WTC11 (cell line): Measurements from ENCODE around the gene ANKRD29. TPM values are rescaled to one million over a fixed set of nuclear protein-coding genes. Genes with fewer than 3 reads are reported as not detected.

Source experiments
- ATAC-seq: fragments of 200-7000 bp; cut with Tn5 transposase; 2 replicates; pipeline ENCODE4 v1.10.0; 2021; ENCODE audit warnings: mild to moderate bottlenecking, moderate library complexity
- CTCF ChIA-PET: fragments of 300-600 bp; sonication (Branson Sonifier 250); formaldehyde crosslinking; loops from one replicate; lab custom pipeline; 2021; ENCODE audit warnings: antibody characterized with exemption; lab: Charles Lee
- POLR2A ChIA-PET: fragments of 350-600 bp; sonication (Branson Sonifier 250); formaldehyde crosslinking; loops from one replicate; lab custom pipeline; 2021; ENCODE audit warnings: antibody characterized with exemption; lab: Charles Lee
- DNase-seq: peaks from one replicate; pipeline ENCODE4 v3.0.0; 2021; ENCODE audit warnings: low spot score
- H3K27ac Mint-ChIP-seq: 2 replicates; pipeline ENCODE4 v1.8.0; 2021; ENCODE audit warnings: mixed read lengths
- H3K27me3 Mint-ChIP-seq: 2 replicates; pipeline ENCODE4 v1.8.0; 2021; ENCODE audit warnings: low read depth, mild to moderate bottlenecking, moderate library complexity, mixed read lengths
- H3K36me3 Mint-ChIP-seq: 2 replicates; pipeline ENCODE4 v1.8.0; 2021; ENCODE audit warnings: mixed read lengths
- H3K4me1 Mint-ChIP-seq: 2 replicates; pipeline ENCODE4 v1.8.0; 2022; ENCODE audit warnings: mixed read lengths
- H3K4me3 Mint-ChIP-seq: 2 replicates; pipeline ENCODE4 v1.8.0; 2021; ENCODE audit warnings: mild to moderate bottlenecking, moderate library complexity, mixed read lengths
- H3K9me3 Mint-ChIP-seq: 2 replicates; pipeline ENCODE4 v1.8.0; 2021; ENCODE audit warnings: mixed read lengths
- AFF4 ChIP-seq: sonication (generic); formaldehyde crosslinking; IDR thresholded peaks from 2 replicates; pipeline ENCODE4 v1.8.1; 2023; ENCODE audit warnings: mild to moderate bottlenecking, missing genetic modification reagents, borderline replicate concordance
- CREB1 ChIP-seq: sonication (generic); formaldehyde crosslinking; IDR thresholded peaks from 2 replicates; pipeline ENCODE4 v1.8.0; 2023; ENCODE audit warnings: mild to moderate bottlenecking, missing genetic modification reagents
- EMX1 ChIP-seq: fragments of 250-450 bp; sonication (Bioruptor Pico); IDR thresholded peaks from 2 replicates; pipeline ENCODE4 v1.8.0; 2021; ENCODE audit warnings: mild to moderate bottlenecking
- GABPB1 ChIP-seq: sonication (generic); formaldehyde crosslinking; IDR thresholded peaks from 2 replicates; pipeline ENCODE4 v1.8.1; 2023; ENCODE audit warnings: mild to moderate bottlenecking, missing genetic modification reagents
- JUN ChIP-seq: sonication (generic); formaldehyde crosslinking; IDR thresholded peaks from 2 replicates; pipeline ENCODE4 v1.8.0; 2023; ENCODE audit warnings: mild to moderate bottlenecking, missing genetic modification reagents
- KAT7 ChIP-seq: sonication (generic); formaldehyde crosslinking; IDR thresholded peaks from 2 replicates; pipeline ENCODE4 v1.8.1; 2023; ENCODE audit warnings: missing genetic modification reagents, mild to moderate bottlenecking, borderline replicate concordance
- MAX ChIP-seq: sonication (generic); formaldehyde crosslinking; IDR thresholded peaks from 2 replicates; pipeline ENCODE4 v1.8.0; 2022; ENCODE audit warnings: mild to moderate bottlenecking, missing genetic modification reagents
- MLX ChIP-seq: sonication (generic); formaldehyde crosslinking; IDR thresholded peaks from 2 replicates; pipeline ENCODE4 v1.8.1; 2023; ENCODE audit warnings: mild to moderate bottlenecking, missing genetic modification reagents, moderate library complexity
- NFYB ChIP-seq: sonication (generic); formaldehyde crosslinking; conservative IDR thresholded peaks from 2 replicates; pipeline ENCODE4 v1.8.0; 2022; ENCODE audit warnings: low read depth, missing genetic modification reagents
- OVOL2 ChIP-seq: fragments of 250-450 bp; sonication (Bioruptor Pico); IDR thresholded peaks from 2 replicates; pipeline ENCODE4 v1.9.0; 2021; ENCODE audit warnings: mild to moderate bottlenecking, borderline replicate concordance
- PRDM15 ChIP-seq: sonication (generic); formaldehyde crosslinking; IDR thresholded peaks from 2 replicates; pipeline ENCODE4 v1.8.0; 2022; ENCODE audit warnings: missing genetic modification reagents
- RORB ChIP-seq: fragments of 250-450 bp; sonication (Bioruptor Pico); IDR thresholded peaks from 2 replicates; pipeline ENCODE4 v1.9.0; 2021; ENCODE audit warnings: mild to moderate bottlenecking
- SMAD3 ChIP-seq: sonication (generic); formaldehyde crosslinking; IDR thresholded peaks from 2 replicates; pipeline ENCODE4 v1.8.0; 2022; ENCODE audit warnings: missing genetic modification reagents, mild to moderate bottlenecking, borderline replicate concordance
- SP1 ChIP-seq: sonication (generic); formaldehyde crosslinking; conservative IDR thresholded peaks from 2 replicates; pipeline ENCODE4 v1.8.1; 2022; ENCODE audit warnings: missing genetic modification reagents
- TCF7 ChIP-seq: sonication (generic); formaldehyde crosslinking; IDR thresholded peaks from 2 replicates; pipeline ENCODE4 v1.8.0; 2022; ENCODE audit warnings: mild to moderate bottlenecking, low read depth, missing genetic modification reagents, moderate library complexity
- TEAD4 ChIP-seq: sonication (generic); formaldehyde crosslinking; IDR thresholded peaks from 2 replicates; pipeline ENCODE4 v1.8.0; 2022; ENCODE audit warnings: mild to moderate bottlenecking, missing genetic modification reagents
- ZNF138 ChIP-seq: sonication (generic); formaldehyde crosslinking; conservative IDR thresholded peaks from 2 replicates; pipeline ENCODE4 v1.8.1; 2022; ENCODE audit warnings: mild to moderate bottlenecking, moderate library complexity, missing genetic modification reagents
- ZNF671 ChIP-seq: fragments of 250-450 bp; sonication (Bioruptor Pico); IDR thresholded peaks from 2 replicates; pipeline ENCODE4 v1.8.0; 2021; ENCODE audit warnings: mild to moderate bottlenecking
- total RNA-seq: library from RNA; stranded (reverse); gene quantifications from 3 replicates; pipeline ENCODE4 v1.2.3, GENCODE V29; 2021
- TF ChIP-seq, protein P1 (sequence below): sonication (generic); formaldehyde crosslinking; conservative IDR thresholded peaks from 2 replicates; pipeline ENCODE4 v1.8.1; 2022; ENCODE audit warnings: mild to moderate bottlenecking, missing genetic modification reagents
- TF ChIP-seq, protein P2 (sequence below): sonication (generic); formaldehyde crosslinking; conservative IDR thresholded peaks from 2 replicates; pipeline ENCODE4 v1.8.1; 2023; ENCODE audit warnings: mild to moderate bottlenecking, low read depth, missing genetic modification reagents, moderate library complexity
- TF ChIP-seq, protein P3 (sequence below): sonication (generic); formaldehyde crosslinking; IDR thresholded peaks from 2 replicates; pipeline ENCODE4 v1.8.0; 2022; ENCODE audit warnings: mild to moderate bottlenecking, missing genetic modification reagents

ANKRD29 gene
- total RNA-seq, 1 experiment from 2014 or later, result 4.9 TPM

- ChIA-PET CTCF (no interaction called here), POLR2A (no interaction called here)
- Mint-ChIP-seq H3K9me3 (no peaks in the 10 kb centered on the region), H3K4me1 (no peaks in the 10 kb centered on the region), H3K36me3 (no peaks in the 10 kb centered on the region)
- ATAC-seq (no peak), DNase-seq (no peak)
- no peak for TF ChIP-seq TCF7 (CRISPR knock-in tag)
- TF ChIP-seq, protein P1, sequence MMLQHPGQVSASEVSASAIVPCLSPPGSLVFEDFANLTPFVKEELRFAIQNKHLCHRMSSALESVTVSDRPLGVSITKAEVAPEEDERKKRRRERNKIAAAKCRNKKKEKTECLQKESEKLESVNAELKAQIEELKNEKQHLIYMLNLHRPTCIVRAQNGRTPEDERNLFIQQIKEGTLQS (CRISPR knock-in tag), result no peak
- no peak for TF ChIP-seq SP1 (CRISPR knock-in tag)
- TF ChIP-seq KAT7, result no peak
- TF ChIP-seq GABPB1, result no peak
- TF ChIP-seq SMAD3 (CRISPR knock-in tag), result no peak
- no peak for TF ChIP-seq ZNF138
- TF ChIP-seq AFF4 (CRISPR knock-in tag), result no peak
- TF ChIP-seq MAX (CRISPR knock-in tag), result no peak
- TF ChIP-seq, all 79 proteins: peak for 0
- H3K27ac Mint-ChIP-seq, result no peak overlapping the region
- H3K4me3 Mint-ChIP-seq, result no peak overlapping the region
- no peaks in the 10 kb centered on the region; the same call in 1 of the 2 replicates for H3K27me3 Mint-ChIP-seq
Observed at GRCh38 chr18:23612434-23613090, 50.1 kb downstream of the ANKRD29 start.

GRCh38 chr18:23609390-23610023 lies 53.2 kb downstream of the ANKRD29 start:
- H3K4me1 Mint-ChIP-seq, result no peaks in the 10 kb centered on the region
- no peaks in the 10 kb centered on the region for H3K9me3 Mint-ChIP-seq
- no peak overlapping the region for H3K27ac Mint-ChIP-seq
- POLR2A ChIA-PET, result no interaction called here
- no peak overlapping the region for H3K4me3 Mint-ChIP-seq
- H3K27me3 Mint-ChIP-seq, result no peaks in the 10 kb centered on the region; the same call in 1 of the 2 replicates
- DNase-seq (no peak), ATAC-seq (no peak)
- CTCF ChIA-PET, result no interaction called here
- no peaks in the 10 kb centered on the region for H3K36me3 Mint-ChIP-seq
- TF ChIP-seq, protein P2, sequence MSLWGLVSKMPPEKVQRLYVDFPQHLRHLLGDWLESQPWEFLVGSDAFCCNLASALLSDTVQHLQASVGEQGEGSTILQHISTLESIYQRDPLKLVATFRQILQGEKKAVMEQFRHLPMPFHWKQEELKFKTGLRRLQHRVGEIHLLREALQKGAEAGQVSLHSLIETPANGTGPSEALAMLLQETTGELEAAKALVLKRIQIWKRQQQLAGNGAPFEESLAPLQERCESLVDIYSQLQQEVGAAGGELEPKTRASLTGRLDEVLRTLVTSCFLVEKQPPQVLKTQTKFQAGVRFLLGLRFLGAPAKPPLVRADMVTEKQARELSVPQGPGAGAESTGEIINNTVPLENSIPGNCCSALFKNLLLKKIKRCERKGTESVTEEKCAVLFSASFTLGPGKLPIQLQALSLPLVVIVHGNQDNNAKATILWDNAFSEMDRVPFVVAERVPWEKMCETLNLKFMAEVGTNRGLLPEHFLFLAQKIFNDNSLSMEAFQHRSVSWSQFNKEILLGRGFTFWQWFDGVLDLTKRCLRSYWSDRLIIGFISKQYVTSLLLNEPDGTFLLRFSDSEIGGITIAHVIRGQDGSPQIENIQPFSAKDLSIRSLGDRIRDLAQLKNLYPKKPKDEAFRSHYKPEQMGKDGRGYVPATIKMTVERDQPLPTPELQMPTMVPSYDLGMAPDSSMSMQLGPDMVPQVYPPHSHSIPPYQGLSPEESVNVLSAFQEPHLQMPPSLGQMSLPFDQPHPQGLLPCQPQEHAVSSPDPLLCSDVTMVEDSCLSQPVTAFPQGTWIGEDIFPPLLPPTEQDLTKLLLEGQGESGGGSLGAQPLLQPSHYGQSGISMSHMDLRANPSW (CRISPR knock-in tag), result no peak
- TF ChIP-seq, protein P1 (CRISPR knock-in tag), result no peak
- TF ChIP-seq PRDM15 (no peak), NFYB (CRISPR knock-in tag) (no peak), EMX1 (CRISPR knock-in tag) (no peak), OVOL2 (CRISPR knock-in tag) (no peak), TEAD4 (CRISPR knock-in tag) (no peak), JUN (no peak), ZNF671 (no peak), MLX (CRISPR knock-in tag) (no peak), TCF7 (CRISPR knock-in tag) (no peak), RORB (CRISPR knock-in tag) (no peak), CREB1 (CRISPR knock-in tag) (no peak)
- TF ChIP-seq, protein P3, sequence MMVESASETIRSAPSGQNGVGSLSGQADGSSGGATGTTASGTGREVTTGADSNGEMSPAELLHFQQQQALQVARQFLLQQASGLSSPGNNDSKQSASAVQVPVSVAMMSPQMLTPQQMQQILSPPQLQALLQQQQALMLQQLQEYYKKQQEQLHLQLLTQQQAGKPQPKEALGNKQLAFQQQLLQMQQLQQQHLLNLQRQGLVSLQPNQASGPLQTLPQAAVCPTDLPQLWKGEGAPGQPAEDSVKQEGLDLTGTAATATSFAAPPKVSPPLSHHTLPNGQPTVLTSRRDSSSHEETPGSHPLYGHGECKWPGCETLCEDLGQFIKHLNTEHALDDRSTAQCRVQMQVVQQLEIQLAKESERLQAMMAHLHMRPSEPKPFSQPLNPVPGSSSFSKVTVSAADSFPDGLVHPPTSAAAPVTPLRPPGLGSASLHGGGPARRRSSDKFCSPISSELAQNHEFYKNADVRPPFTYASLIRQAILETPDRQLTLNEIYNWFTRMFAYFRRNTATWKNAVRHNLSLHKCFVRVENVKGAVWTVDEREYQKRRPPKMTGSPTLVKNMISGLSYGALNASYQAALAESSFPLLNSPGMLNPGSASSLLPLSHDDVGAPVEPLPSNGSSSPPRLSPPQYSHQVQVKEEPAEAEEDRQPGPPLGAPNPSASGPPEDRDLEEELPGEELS (CRISPR knock-in tag), result no peak
